WTC11 (cell line): ENCODE data around the gene SYNDIG1.

Experiments
- CBFB ChIP-seq: sonication (generic); formaldehyde crosslinking; IDR thresholded peaks from 2 replicates; pipeline ENCODE4 v1.8.1; 2022; ENCODE audit warnings: mild to moderate bottlenecking, low read depth, missing genetic modification reagents
- IRF2 ChIP-seq: sonication (generic); formaldehyde crosslinking; IDR thresholded peaks from 2 replicates; pipeline ENCODE4 v1.8.0; 2022; ENCODE audit warnings: low read depth, missing genetic modification reagents, borderline replicate concordance
- TEAD4 ChIP-seq: sonication (generic); formaldehyde crosslinking; IDR thresholded peaks from 2 replicates; pipeline ENCODE4 v1.8.0; 2022; ENCODE audit warnings: mild to moderate bottlenecking, missing genetic modification reagents
- ZNF121 ChIP-seq: sonication (generic); formaldehyde crosslinking; IDR thresholded peaks from 2 replicates; pipeline ENCODE4 v1.8.0; 2023; ENCODE audit warnings: missing genetic modification reagents
- ZNF232 ChIP-seq: sonication (generic); formaldehyde crosslinking; IDR thresholded peaks from 2 replicates; pipeline ENCODE4 v1.8.0; 2022; ENCODE audit warnings: mild to moderate bottlenecking, missing genetic modification reagents
- ZNF263 ChIP-seq: sonication (generic); formaldehyde crosslinking; IDR thresholded peaks from 2 replicates; pipeline ENCODE4 v1.8.1; 2022; ENCODE audit warnings: low read depth, mild to moderate bottlenecking, moderate library complexity, missing genetic modification reagents
- TF ChIP-seq, protein P1 (sequence below): fragments of 200-600 bp; IDR thresholded peaks from 2 replicates; pipeline ENCODE4 v1.8.0; 2022; ENCODE audit warnings: antibody characterized with exemption
- TF ChIP-seq, protein P2 (sequence below): sonication (generic); formaldehyde crosslinking; IDR thresholded peaks from 2 replicates; pipeline ENCODE4 v1.8.1; 2022; ENCODE audit warnings: low read depth, mild to moderate bottlenecking, moderate library complexity, missing genetic modification reagents, borderline replicate concordance

DNA sequence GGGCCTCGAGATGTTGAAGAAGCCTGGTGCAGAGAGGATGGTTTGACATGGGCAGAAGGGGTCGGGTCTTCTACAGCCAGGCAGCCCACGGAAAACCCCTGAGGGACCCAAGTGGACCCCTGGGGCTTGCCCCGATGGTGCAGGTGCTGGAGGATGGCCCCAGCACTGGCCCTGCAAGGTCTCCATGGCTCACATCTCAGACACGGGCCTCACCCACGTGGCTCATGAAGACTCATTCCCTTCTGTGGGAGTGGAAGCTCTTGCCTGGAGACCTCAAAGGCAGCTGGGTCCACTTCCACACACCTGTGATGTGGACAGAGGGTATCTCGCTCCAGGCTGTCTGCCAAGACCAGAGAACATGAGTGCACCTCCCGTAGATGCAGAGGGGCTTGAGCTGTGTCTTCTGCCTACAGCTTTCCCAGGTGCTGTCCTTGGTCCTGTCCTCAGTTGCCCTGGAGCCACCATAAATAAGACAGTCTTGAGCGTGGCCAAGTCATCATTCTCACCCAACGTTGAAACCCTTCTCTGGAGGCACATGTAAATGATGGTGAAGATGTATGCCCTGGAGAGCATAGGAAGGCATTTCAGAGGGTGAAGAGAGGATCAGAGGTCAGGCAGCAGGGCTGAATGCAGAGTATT is 108.0 kb downstream of the SYNDIG1 start:
- TF ChIP-seq, protein P1, sequence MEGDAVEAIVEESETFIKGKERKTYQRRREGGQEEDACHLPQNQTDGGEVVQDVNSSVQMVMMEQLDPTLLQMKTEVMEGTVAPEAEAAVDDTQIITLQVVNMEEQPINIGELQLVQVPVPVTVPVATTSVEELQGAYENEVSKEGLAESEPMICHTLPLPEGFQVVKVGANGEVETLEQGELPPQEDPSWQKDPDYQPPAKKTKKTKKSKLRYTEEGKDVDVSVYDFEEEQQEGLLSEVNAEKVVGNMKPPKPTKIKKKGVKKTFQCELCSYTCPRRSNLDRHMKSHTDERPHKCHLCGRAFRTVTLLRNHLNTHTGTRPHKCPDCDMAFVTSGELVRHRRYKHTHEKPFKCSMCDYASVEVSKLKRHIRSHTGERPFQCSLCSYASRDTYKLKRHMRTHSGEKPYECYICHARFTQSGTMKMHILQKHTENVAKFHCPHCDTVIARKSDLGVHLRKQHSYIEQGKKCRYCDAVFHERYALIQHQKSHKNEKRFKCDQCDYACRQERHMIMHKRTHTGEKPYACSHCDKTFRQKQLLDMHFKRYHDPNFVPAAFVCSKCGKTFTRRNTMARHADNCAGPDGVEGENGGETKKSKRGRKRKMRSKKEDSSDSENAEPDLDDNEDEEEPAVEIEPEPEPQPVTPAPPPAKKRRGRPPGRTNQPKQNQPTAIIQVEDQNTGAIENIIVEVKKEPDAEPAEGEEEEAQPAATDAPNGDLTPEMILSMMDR, result no peak
- TF ChIP-seq IRF2, result no peak
- TF ChIP-seq ZNF263 (CRISPR knock-in tag), result no peak
- no peak for TF ChIP-seq CBFB (CRISPR knock-in tag)
- TF ChIP-seq, protein P2, sequence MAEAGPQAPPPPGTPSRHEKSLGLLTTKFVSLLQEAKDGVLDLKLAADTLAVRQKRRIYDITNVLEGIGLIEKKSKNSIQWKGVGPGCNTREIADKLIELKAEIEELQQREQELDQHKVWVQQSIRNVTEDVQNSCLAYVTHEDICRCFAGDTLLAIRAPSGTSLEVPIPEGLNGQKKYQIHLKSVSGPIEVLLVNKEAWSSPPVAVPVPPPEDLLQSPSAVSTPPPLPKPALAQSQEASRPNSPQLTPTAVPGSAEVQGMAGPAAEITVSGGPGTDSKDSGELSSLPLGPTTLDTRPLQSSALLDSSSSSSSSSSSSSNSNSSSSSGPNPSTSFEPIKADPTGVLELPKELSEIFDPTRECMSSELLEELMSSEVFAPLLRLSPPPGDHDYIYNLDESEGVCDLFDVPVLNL (CRISPR knock-in tag), result no peak
- no peak for TF ChIP-seq ZNF121
- TF ChIP-seq ZNF232 (CRISPR knock-in tag), result no peak
- TF ChIP-seq TEAD4 (CRISPR knock-in tag), result no peak
